T-helper 9 cell (primary cell): ENCODE results near the gene BCAS1.

ENCODE experiments used
- DNase-seq: peaks from one replicate; pipeline ENCODE4 v3.0.0-alpha.2; 2020

Gene BCAS1

GRCh38 chr20:54074511-54074910 lies 4.1 kb upstream of the BCAS1 start:
- DNase-seq: no peak

- DNase-seq: no peak
These were observed 2.9 kb upstream of the BCAS1 start for GRCh38 chr20:54073288-54073687.

GRCh38 chr20:54069501-54069971 lies 858 bp downstream of the BCAS1 start:
- DNase-seq: no peak

GRCh38 chr20:54068966-54069365 lies 1.4 kb downstream of the BCAS1 start:
- no peak for DNase-seq

GRCh38 chr20:54068495-54068894 lies 1.9 kb downstream of the BCAS1 start:
- DNase-seq: no peak

DNA sequence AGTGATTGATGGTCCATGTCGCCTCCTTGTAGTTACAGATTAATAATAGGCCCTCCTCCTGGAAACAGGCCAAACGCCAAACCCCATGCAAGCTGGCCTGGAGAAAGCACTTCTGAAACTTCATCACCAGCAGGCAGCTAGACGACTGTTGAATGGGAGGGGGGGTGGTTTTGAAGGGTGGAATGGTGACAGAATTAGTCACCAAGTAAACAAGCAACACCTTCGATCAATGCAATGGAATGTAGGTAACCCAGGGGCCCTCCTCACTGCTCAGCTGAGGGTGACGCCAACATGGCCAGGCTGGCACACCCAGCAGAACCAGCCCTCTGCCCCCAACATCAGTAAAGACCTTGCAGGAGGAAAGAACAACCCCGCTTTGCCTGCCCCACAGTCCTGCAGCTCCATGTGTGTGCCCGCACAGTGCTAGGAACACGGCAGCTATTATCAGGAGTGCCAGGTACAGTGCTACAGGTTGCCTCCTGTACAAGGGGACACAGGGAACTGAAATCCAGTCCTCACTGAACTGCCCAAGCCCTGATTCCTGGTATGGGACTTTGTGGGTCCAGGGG lies 2.7 kb downstream of the BCAS1 start:
- no peak for DNase-seq

DNA sequence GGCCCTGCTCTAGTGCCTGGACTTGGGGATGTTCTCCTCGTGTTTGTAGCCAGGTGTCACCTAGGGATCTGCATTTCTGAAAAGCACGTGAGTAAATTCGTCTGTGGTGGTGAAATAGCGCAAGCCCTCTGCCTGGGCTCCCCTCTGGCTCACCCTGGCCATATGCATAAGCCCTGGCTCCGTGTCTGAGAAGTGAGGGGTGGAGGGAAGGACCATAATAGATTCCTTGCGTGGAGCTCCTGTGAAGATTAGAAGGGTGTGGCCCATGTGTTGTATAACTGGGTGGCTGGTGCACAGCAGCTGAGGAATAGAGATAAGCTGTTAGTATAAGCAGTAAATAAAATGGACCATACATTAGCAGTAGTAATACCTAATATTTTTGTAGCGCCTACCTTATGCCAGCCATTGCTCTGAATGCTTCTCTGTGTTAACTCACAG lies 4.8 kb downstream of the BCAS1 start:
- no peak for DNase-seq

GRCh38 chr20:54064939-54065338 lies 5.5 kb downstream of the BCAS1 start:
- DNase-seq: no peak

- no peak for DNase-seq
These were observed 6.3 kb downstream of the BCAS1 start for GRCh38 chr20:54063992-54064676.

GRCh38 chr20:54063580-54063979 lies 6.8 kb downstream of the BCAS1 start:
- no peak for DNase-seq

GRCh38 chr20:54062812-54063280 lies 7.5 kb downstream of the BCAS1 start:
- no peak for DNase-seq

DNA sequence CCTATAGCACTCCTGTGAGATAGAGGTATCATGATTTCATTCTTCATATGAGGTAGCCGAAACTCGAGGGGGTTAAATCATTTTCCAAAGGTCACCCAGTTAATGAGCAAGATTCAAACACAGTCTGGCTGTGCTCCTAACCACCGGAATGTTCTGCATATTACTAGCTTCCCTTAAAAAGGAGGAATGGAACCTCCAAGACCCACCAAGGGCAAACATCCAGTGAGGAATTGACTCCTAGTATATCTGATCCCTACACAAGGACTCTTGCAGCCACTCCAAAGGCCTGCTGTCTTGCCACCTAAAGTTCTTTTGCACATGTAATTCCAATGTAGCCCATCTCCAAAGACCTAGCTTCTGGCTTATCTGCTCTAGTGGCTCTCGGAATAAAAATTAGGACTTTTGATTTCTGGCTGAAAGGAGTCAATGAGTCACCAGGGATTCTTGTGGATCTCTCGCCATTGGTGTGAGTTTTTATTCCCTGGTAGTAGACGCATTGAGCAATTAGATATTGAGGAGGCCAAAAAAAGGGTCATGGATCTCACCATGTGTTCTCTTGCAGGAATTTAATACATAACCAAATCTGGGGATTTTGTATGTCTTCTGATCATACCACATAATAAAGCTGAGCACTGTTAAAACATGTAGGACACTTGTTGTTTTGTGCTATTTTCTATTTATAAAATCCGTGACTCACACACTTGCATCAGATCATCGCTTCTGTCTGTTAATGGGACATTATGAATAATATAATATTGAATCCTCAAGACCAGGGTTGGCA lies 9.1 kb downstream of the BCAS1 start:
- no peak for DNase-seq

GRCh38 chr20:54059691-54060364 lies 10.6 kb downstream of the BCAS1 start:
- DNase-seq: no peak

DNA sequence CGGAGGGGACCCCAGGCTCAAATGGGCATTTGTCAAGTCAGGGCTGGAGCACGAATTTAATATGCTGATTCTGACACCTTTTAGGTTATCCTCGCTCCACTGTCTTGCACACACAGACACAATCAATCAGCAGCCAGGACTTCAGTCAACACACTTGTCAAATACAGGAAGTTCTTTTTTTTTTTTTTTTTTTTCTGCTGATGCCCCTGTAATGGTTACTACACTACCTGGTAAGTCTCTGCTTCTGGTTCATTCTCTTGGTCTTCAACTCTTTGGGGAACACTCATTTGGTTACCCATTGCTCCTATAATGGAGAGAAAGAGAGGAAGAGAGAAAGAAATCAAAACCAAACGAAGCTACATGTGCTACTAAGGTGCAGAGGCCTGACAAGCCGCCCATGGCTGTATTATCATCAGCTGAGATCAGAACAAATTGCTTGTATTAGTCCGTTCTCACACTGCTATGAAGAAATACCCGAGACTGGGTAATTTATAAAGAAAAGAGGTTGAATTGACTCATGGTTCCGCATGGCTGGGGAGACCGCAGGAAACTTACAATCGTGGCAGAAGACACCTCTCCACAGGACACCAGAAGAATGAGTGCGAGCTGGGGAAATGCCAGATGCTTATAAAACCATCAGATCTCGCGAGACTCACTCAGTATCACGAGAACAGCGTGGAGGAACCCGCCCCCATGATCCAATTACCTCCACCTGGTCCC lies 11.8 kb downstream of the BCAS1 start:
- DNase-seq: no peak

GRCh38 chr20:54056762-54057639 lies 13.4 kb downstream of the BCAS1 start:
- no peak for DNase-seq

DNA sequence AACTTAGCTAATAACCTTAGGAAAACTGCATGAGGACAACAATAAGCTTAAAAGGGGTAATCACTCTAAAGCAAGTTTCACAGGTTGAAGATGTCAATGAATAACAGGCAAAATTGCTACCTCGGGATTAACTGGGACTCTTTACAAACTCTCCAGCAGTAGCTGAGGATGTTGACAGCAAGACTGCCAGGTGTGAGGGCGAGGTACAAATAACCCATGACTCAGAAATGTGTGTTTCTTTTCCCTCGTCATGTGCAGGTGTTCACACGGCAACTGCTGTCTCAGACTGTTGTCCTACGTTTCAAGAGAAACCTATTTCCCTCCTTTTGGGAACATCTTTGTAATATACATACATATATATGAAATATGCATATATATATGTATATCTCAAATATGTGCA lies 15.9 kb downstream of the BCAS1 start:
- no peak for DNase-seq

DNA sequence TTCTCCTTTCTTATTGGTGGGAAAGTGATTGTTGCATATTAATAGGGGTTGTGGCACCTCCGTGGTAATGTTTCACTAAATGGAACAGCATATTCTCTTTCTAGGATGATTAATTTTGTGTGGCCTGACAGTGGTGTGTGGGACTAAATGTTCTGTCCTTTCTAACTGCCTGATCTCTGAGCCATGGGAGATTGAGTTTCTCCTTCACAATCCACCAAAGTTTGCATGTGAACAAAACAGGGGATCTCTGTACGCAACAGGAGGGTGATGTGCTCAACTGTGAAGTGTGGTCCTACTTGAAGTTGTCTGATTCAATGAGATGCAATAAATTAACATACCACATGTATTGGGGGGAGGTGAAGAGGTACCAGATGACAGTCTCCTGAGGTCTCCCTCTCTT lies 19.3 kb downstream of the BCAS1 start:
- no peak for DNase-seq

DNA sequence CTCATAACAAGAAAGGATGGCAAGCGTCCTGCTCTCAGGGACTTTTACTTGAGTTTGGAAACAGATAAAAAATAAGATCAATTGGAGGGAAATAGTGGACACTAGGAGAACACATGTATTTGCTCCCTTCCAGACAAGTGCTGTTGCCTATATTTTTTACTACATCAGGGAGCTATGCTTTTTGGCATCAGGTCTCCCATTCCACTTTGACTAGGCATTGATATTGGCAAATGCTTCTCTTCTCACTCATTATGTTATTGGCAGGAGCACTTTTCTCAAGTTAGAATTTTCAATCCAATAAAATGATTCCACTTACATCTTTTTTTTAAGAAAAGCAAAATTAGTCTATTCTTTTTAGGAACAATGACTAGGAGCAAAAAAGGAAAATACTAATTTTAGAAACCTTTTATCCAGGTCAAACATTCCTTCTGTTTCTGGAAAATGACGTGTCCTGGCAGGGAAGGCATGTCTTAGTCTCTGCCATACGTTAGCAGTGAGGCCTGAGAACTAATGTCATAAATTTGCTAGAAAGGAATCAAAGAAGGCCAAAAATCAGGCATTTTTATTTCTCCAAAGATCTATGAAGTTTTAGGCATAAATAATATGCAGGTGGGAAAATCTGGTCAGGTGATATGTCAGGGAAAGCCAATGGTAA lies 21.4 kb downstream of the BCAS1 start:
- no peak for DNase-seq

DNA sequence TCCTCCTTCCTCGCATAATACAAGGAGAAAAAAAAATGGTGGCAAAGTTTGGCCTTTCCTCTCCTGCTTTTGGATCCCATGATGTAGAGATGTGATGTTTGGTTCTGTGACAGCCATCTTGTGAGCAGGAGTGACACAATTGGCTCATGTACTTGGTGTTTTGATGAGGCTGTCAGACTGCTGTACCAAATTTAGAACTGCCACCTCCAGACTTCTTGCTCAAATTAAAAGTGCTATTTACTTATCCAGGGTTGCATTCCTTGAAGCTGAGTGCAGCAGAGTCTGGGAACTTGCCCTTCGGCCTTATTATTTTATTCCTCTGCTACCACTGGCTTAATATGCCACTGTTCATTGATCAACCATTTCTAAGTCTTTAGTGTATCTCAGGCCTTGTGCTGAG lies 21.9 kb downstream of the BCAS1 start:
- DNase-seq: no peak

- DNase-seq: no peak
These were observed 22.7 kb downstream of the BCAS1 start for GRCh38 chr20:54047720-54048119.

- DNase-seq: no peak
These were observed 23.3 kb downstream of the BCAS1 start for GRCh38 chr20:54047048-54047447.
